ENCODE results near the gene CD274. TPM values are rescaled to one million over a fixed set of nuclear protein-coding genes. Genes with fewer than 3 reads are reported as not detected.

Gene CD274
- total and polyA plus RNA-seq, 10 of the 15 experiments (the other 5 are each of a cell fraction or from before 2014, with no cell fraction given): 9.4 to 128 (median 24.6) TPM

DNA sequence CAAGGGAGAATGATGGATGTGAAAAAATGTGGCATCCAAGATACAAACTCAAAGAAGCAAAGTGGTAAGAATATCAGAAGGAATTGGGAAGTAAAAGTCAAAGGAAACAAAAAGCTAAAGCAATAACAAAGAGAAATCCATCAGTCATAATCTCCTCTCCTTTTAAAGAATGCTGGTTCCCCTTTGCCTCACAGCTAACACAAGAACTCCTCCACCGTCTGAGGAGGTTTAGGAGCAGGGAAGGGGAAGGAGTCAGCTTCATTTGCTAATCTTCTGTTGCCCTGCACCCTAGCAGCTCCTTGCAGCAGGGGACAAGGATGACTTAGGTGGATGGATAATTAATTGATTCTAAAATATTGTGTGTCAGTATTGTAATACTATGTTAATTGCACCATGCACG, 16.4 kb downstream of the CD274 start:
- RAD21 ChIA-PET (ENCODE audit: unreplicated experiment): interaction anchor here (0.6 to 2.0 kb wide), 5 partner anchors 12 to 49 kb away, joined by 3 to 7 read pairs (median 4); partner anchors contain the start of gene CD274
- 79% methylated on average over 2 of the region's 2 CpGs for WGBS (ENCODE audit: insufficient coverage, insufficient replicate concordance, low lambda C conversion rate, missing lambda C conversion rate)
- H3K4me1 ChIP-seq (ENCODE audit: control insufficient read depth, insufficient read depth, low read length): peaks cover 26% of the 10 kb centered on the region
- FAIRE-seq (no peak), ATAC-seq (no peak), DNase-seq (ENCODE audit: low read depth, low spot score) (no peak)
- POLR2A ChIA-PET: interaction anchor here (1.4 kb wide), 2 partner anchors 7 to 29 kb away, joined by 3 to 4 read pairs; partner anchors contain the start of gene PLGRKT
- H3K9me3 ChIP-seq (replicated peaks; ENCODE audit: control insufficient read depth, insufficient read depth, low read length): no peaks in the 10 kb centered on the region; the same call in 2 of the 3 replicates
- no peak overlapping the region for H3K4me2 ChIP-seq (ENCODE audit: control insufficient read depth, insufficient read depth)
- no peaks in the 10 kb centered on the region for H4K20me1 ChIP-seq (ENCODE audit: control insufficient read depth, insufficient read depth)
- no peak overlapping the region for H3K4me3 ChIP-seq
- peaks cover 16 to 28% of the 10 kb centered on the region in 2 experiments for H3K36me3 ChIP-seq (ENCODE audit: control insufficient read depth in 2 of 2, insufficient read depth in 2 of 2, low read length in 1 of 2)
- CTCF ChIA-PET: interaction anchor here (0.7 to 3.1 kb wide), 6 partner anchors 13 to 134 kb away, joined by 3 to 11 read pairs (median 3); no protein-coding TSS in a partner anchor
- TF ChIP-seq, protein P1, sequence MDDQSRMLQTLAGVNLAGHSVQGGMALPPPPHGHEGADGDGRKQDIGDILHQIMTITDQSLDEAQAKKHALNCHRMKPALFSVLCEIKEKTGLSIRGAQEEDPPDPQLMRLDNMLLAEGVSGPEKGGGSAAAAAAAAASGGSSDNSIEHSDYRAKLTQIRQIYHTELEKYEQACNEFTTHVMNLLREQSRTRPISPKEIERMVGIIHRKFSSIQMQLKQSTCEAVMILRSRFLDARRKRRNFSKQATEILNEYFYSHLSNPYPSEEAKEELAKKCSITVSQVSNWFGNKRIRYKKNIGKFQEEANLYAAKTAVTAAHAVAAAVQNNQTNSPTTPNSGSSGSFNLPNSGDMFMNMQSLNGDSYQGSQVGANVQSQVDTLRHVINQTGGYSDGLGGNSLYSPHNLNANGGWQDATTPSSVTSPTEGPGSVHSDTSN (IDR thresholded peaks at IDR 0.05; ENCODE audit: insufficient replicate concordance, low read depth, low read length): no peak
- no peak for TF ChIP-seq GABPA (IDR thresholded peaks at IDR 0.05; ENCODE audit: low read depth)
- no peak for TF ChIP-seq SP1 (IDR thresholded peaks at IDR 0.05; ENCODE audit: low read depth, low read length)
- TF ChIP-seq TCF3 (IDR thresholded peaks at IDR 0.05; ENCODE audit: borderline replicate concordance, insufficient read depth, low read depth, low read length): no peak
- TF ChIP-seq, protein P2, sequence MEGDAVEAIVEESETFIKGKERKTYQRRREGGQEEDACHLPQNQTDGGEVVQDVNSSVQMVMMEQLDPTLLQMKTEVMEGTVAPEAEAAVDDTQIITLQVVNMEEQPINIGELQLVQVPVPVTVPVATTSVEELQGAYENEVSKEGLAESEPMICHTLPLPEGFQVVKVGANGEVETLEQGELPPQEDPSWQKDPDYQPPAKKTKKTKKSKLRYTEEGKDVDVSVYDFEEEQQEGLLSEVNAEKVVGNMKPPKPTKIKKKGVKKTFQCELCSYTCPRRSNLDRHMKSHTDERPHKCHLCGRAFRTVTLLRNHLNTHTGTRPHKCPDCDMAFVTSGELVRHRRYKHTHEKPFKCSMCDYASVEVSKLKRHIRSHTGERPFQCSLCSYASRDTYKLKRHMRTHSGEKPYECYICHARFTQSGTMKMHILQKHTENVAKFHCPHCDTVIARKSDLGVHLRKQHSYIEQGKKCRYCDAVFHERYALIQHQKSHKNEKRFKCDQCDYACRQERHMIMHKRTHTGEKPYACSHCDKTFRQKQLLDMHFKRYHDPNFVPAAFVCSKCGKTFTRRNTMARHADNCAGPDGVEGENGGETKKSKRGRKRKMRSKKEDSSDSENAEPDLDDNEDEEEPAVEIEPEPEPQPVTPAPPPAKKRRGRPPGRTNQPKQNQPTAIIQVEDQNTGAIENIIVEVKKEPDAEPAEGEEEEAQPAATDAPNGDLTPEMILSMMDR (IDR thresholded peaks at IDR 0.05 in 2 of 3, conservative IDR thresholded peaks at IDR 0.05 in 1 of 3; ENCODE audit: control insufficient read depth in 2 of 3, extremely low read depth in 1 of 3, insufficient read depth in 1 of 3, low read depth in 3 of 3, low read length in 3 of 3): no peak
- H3K27ac ChIP-seq (ENCODE audit: control insufficient read depth, insufficient read depth): no peak overlapping the region
- H3K27me3 ChIP-seq (replicated peaks in 1 of 2; ENCODE audit: control insufficient read depth in 2 of 2, insufficient read depth in 2 of 2, low read length in 1 of 2): no peaks in the 10 kb centered on the region
- SMC1A ChIA-PET (ENCODE audit: uncharacterized antibody, unreplicated experiment): interaction anchor here (0.7 to 4.4 kb wide), 11 partner anchors 11 to 134 kb away, joined by 3 to 47 read pairs (median 6); no protein-coding TSS in a partner anchor
- peaks cover 13% of the 10 kb centered on the region for H3K79me2 ChIP-seq (ENCODE audit: control insufficient read depth, insufficient read depth, low read length)
- BruUV-seq (replicated peaks): no TSS peak
- H3K9ac ChIP-seq (ENCODE audit: control insufficient read depth, insufficient read depth, low read length): no peak overlapping the region
- no peak overlapping the region for H2AFZ ChIP-seq (ENCODE audit: control insufficient read depth, low read depth, low read length)
- in situ Hi-C loops (cut with MboI): no loop called here
- intact Hi-C loops (cut with micrococcal nuclease; ENCODE audit: unreplicated experiment): no loop called here

All from GM12878 (cell line).